GM12875 (cell line): ENCODE measurements around the gene PRSS35.

Experiments
- H3K4me3 ChIP-seq: one replicate; pipeline ENCODE4 v1.5.1; 2011; ENCODE audit warnings: low read depth, low read length, control low read depth
- TF ChIP-seq, protein P1 (sequence below): IDR thresholded peaks from 2 replicates; pipeline ENCODE4 v1.5.1; 2011; ENCODE audit warnings: low read depth, mild to moderate bottlenecking, control low read depth, inconsistent platforms, low read length, moderate library complexity, borderline replicate concordance; ENCODE audit not compliant: insufficient read depth

Gene PRSS35, protein sequence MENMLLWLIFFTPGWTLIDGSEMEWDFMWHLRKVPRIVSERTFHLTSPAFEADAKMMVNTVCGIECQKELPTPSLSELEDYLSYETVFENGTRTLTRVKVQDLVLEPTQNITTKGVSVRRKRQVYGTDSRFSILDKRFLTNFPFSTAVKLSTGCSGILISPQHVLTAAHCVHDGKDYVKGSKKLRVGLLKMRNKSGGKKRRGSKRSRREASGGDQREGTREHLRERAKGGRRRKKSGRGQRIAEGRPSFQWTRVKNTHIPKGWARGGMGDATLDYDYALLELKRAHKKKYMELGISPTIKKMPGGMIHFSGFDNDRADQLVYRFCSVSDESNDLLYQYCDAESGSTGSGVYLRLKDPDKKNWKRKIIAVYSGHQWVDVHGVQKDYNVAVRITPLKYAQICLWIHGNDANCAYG

DNA sequence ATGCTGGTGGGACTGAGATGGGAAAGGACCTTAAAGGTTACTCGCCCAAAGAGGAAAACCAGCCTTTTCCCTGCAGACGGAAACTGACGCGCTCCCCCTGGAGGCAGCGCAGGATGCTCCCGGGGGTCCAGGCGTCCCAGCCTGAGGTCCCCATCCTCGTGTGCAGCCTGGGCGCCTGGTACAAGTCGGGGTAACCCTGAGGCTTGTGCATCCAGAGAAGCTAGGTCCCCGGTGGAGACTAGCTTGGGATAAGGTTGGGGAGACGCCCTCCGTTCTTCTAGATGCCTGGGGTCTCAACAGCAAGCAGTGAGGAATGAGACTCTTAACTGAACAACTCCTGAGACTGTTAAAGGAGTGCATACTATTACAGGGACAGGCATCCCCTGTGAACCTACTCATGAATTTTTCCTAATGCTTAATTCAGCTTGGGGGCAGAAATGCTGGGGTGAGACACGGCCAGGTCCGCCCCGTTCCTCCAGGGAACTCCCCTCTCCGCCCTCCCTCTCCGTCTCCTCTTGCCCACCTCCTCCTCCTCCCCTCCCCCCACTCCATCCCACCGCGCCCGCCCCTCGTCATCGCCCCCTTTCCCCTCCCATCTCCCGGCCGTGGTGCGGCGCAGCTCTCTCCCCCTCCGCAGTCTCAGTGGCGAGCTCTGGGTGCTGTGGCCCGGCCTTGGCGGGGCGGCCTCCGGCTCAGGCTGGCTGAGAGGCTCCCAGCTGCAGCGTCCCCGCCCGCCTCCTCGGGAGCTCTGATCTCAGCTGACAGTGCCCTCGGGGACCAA, at the start of gene PRSS35:
TSS of gene PRSS35 (plus strand) at position 634 of the 781 bp plus-strand sequence. CDS start 10,908 bp downstream, outside the sequence.
- H3K4me3 ChIP-seq = peak within 1 kb of the TSS; percentile 34
- TF ChIP-seq, protein P1, sequence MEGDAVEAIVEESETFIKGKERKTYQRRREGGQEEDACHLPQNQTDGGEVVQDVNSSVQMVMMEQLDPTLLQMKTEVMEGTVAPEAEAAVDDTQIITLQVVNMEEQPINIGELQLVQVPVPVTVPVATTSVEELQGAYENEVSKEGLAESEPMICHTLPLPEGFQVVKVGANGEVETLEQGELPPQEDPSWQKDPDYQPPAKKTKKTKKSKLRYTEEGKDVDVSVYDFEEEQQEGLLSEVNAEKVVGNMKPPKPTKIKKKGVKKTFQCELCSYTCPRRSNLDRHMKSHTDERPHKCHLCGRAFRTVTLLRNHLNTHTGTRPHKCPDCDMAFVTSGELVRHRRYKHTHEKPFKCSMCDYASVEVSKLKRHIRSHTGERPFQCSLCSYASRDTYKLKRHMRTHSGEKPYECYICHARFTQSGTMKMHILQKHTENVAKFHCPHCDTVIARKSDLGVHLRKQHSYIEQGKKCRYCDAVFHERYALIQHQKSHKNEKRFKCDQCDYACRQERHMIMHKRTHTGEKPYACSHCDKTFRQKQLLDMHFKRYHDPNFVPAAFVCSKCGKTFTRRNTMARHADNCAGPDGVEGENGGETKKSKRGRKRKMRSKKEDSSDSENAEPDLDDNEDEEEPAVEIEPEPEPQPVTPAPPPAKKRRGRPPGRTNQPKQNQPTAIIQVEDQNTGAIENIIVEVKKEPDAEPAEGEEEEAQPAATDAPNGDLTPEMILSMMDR = peak; percentile 74

DNA sequence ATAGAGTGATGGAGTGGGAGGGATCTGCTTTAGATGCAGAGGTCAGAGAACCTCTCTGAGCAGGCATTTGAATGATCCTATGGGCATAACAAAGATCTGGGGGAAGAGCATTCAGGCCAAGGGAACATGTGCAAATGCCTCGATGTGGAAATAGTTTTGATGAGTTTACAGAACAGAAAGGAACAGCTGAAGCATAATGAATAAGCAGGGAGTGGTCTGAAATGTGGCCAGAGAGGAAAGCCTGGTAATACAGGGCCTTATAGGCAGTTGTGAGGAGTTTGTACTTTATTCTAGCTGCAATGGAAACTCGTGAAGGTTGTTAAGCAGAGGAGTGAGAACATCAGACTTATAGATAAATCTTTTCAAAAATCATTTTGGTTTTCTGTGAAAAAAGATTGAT, 48.4 kb upstream of the PRSS35 start:
- H3K4me3 ChIP-seq = no peak overlapping the region
- TF ChIP-seq, protein P1 = no peak

DNA sequence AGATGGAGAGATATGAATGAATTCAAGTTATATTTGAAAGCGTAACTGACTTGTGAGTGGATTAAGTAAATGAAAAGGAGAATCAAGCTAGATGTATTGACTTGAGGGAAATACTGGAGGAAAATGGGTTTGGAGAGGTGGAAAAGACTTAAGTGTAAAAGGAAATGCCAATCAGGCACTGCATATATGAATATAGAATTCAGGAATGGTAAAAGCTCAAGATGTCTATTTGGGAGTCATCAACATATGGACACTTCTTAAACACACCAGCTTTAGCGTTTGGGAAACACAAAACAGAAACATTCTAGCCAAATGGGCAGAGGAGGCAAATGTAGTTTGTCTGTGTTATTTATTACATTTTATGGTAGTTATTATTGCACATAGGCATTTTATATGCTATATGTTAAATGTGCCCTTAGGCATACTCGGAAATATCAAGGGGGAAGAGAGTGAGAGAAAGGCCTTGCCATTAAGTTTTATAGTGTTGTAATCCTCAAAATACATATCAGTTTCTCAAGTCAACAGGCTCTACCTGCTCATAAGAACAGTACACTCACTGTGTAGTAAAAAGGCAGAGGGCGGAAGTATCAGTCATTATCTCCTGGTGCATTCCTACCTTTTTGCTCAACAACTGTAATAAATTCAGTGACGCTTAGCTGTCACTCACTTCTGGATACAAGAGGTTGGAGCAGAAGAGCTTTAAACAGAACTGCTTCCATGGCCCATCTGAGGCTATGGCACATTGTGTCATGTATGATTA, 47.8 kb upstream of the PRSS35 start:
- TF ChIP-seq, protein P1 = no peak
- no peak overlapping the region for H3K4me3 ChIP-seq

DNA sequence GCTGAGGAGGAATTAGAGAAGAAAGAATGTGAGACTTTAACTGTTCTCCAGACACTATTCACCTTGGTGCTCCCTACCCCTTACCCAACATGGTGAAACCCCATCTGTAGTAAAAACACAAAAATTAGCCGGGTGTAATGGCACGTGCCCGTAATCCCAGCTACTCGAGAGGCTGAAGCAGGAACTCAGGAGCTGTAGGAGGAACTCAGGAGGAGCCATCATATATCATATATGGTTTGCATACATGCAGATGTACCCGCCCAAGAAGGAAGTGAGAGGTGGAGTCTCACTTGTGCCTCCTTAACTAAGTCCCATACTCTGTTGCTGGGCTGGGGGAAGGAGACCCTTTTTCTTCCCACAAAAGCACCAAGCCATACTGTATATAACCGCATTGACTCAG, 46.0 kb upstream of the PRSS35 start:
- H3K4me3 ChIP-seq = no peak overlapping the region
- TF ChIP-seq, protein P1 = no peak

DNA sequence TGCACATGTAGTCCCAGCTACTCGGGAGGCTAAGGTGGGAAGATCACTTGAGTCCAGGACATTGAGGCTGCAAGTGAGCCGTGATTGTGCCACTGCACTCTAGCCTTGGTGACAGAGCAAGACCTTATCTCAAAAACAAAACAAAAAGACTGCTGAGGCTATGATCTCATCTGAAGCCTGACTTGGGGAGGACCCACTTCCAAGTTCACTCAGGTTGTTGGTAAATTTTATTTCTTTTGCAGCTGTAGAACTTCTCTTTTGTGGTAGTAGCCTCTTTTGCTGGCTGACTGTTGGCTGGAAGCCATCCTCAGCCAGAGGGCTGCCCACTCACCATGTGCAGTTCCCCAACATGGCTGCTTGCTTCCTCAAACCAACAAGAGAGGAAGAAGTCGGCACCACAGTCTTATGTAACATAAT, 44.7 kb upstream of the PRSS35 start:
- TF ChIP-seq, protein P1 = no peak
- H3K4me3 ChIP-seq = no peak overlapping the region

DNA sequence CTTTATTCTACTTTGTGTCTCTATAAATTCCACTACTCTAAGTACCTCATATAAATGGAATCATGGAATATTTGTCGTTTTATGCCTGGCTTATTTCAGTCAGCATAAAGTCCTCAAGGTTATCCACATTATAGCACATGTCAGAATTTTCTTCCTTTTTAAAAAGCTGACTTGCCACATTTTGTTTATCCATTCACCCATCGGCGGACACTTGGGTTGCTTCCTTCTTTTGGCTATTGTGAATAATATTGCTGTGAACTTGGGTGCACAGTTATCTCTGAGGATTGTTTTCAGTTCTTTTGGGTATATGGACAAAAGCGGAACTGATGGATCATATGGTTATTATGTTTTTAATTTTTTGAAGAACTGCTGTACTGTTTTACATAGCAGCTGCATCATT, 42.3 kb upstream of the PRSS35 start:
- TF ChIP-seq, protein P1 = no peak
- H3K4me3 ChIP-seq = no peak overlapping the region
